Activated CD4-positive, alpha-beta T cell treated with anti-CD3 and anti-CD28 coated beads, Interleukin-2, amount 10 ng/mL, durations not matched to agents 7 days and 5 days (primary cell): ENCODE data around the gene ANTKMT. TPM values are rescaled to one million over a fixed set of nuclear protein-coding genes. Genes with fewer than 3 reads are reported as not detected.

Source experiments
- microRNA-seq: library from miRNA; unstranded; fragments of <30 nt; microRNA quantifications from one replicate; pipeline ENCODE4 v1.2.0, GENCODE V29; 2021; ENCODE audit warnings: borderline microRNAs expressed, borderline replicate concordance
- total RNA-seq, 2 experiments: library from RNA; stranded (reverse); gene quantifications; one replicate each; pipeline ENCODE4 v1.2.3, GENCODE V29; 2021

Gene ANTKMT
- total RNA-seq, 2 experiments from 2014 or later, result 5.5 to 8.7 TPM

Small RNA genes within 50 kb of the gene (microRNA-seq; reads per million reads assigned to microRNA genes)
- gene MIR662, result not detected

Other genes starting within 250 kb of the ANTKMT start
- gene CAPN15, start 193.4 kb upstream of the ANTKMT start, total RNA-seq, result 10 to 100 TPM; 59.1 to 72.1 TPM
- gene PRR35, start 160.8 kb upstream of the ANTKMT start, total RNA-seq, result not detected
- 1 to 10 TPM; 1.9 to 2.7 TPM for gene NHLRC4, start 154.1 kb upstream of the ANTKMT start, total RNA-seq
- gene PIGQ, start 151.2 kb upstream of the ANTKMT start, total RNA-seq, result 10 to 100 TPM; 44.5 to 46.1 TPM
- gene RAB40C, start 131.1 kb upstream of the ANTKMT start, total RNA-seq, result 10 to 100 TPM; 13.3 to 17.6 TPM
- gene WFIKKN1, start 90.2 kb upstream of the ANTKMT start, total RNA-seq, result 1 to 10 TPM; 1.8 to 2.7 TPM
- 10 to 100 TPM; 63.7 to 78.0 TPM for gene METTL26, start 84.8 kb upstream of the ANTKMT start, total RNA-seq
- gene MCRIP2, start 79.3 kb upstream of the ANTKMT start, total RNA-seq, result 10 to 100 TPM; 17.3 to 20.2 TPM
- gene WDR90, start 71.8 kb upstream of the ANTKMT start, total RNA-seq, result 10 to 100 TPM; 54.9 to 81.6 TPM
- 100 to 1,000 TPM; 128 to 150 TPM for gene RHOT2, start 53.0 kb upstream of the ANTKMT start, total RNA-seq
- 1 to 10 TPM; 1.5 to 1.7 TPM for gene RHBDL1, start 45.5 kb upstream of the ANTKMT start, total RNA-seq
- 10 to 100 TPM; 68.7 to 69.7 TPM for gene STUB1, start 40.7 kb upstream of the ANTKMT start, total RNA-seq
- gene JMJD8, start 36.8 kb upstream of the ANTKMT start, total RNA-seq, result 10 to 100 TPM; 33.8 to 34.3 TPM
- gene WDR24, start 30.7 kb upstream of the ANTKMT start, total RNA-seq, result 10 to 100 TPM; 19.3 to 20.0 TPM
- gene FBXL16, start 15.3 kb upstream of the ANTKMT start, total RNA-seq, result 10 to 100 TPM; 12.7 to 14.3 TPM
- gene METRN, start 6.0 kb upstream of the ANTKMT start, total RNA-seq, result 1 to 10 TPM; 2.5 to 3.0 TPM
- 1 to 10 TPM; 1.6 to 2.3 TPM for gene CCDC78, start 5.3 kb downstream of the ANTKMT start, total RNA-seq
- 1 to 10 TPM; 5.0 to 5.7 TPM for gene HAGHL, start 6.0 kb downstream of the ANTKMT start, total RNA-seq
- 10 to 100 TPM; 39.5 to 39.9 TPM for gene CIAO3, start 19.9 kb downstream of the ANTKMT start, total RNA-seq
- gene MSLN, start 39.6 kb downstream of the ANTKMT start, total RNA-seq, result not detected
- 10 to 100 TPM; 25.4 to 26.1 TPM for gene RPUSD1, start 67.2 kb downstream of the ANTKMT start, total RNA-seq
- gene CHTF18, start 67.5 kb downstream of the ANTKMT start, total RNA-seq, result 100 to 1,000 TPM in 1 of 2 experiments, 10 to 100 TPM in 1; 85.9 to 111 TPM
- not detected for gene GNG13, start 79.6 kb downstream of the ANTKMT start, total RNA-seq
- 10 to 100 TPM; 20.5 to 23.0 TPM for gene LMF1, start 249.8 kb downstream of the ANTKMT start, total RNA-seq